HCT116 (cell line): ENCODE measurements around the gene PIGN.

ENCODE experiments used
- CEBPB ChIP-seq: IDR thresholded peaks from 2 replicates; pipeline ENCODE4 v1.6.1; 2012; ENCODE audit warnings: low read depth
- EGR1 ChIP-seq: IDR thresholded peaks from 2 replicates; pipeline ENCODE4 v1.6.1; 2012; ENCODE audit warnings: low read depth
- EZH2 ChIP-seq: fragments of 200-600 bp; sonication (generic); IDR thresholded peaks from 2 replicates; pipeline ENCODE4 v1.6.1; 2017; ENCODE audit warnings: antibody characterized with exemption, mixed run types
- JUND ChIP-seq: IDR thresholded peaks from 2 replicates; pipeline ENCODE4 v1.6.1; 2012
- POLR2A ChIP-seq: IDR thresholded peaks from 2 replicates; pipeline ENCODE4 v1.7.0; 2011; ENCODE audit warnings: borderline replicate concordance; ENCODE audit not compliant: insufficient read depth, insufficient read length; ENCODE audit errors: extremely low read depth
- POLR2AphosphoS5 ChIP-seq: IDR thresholded peaks from 2 replicates; pipeline ENCODE4 v1.6.1; 2011; ENCODE audit warnings: mild to moderate bottlenecking, low read depth, low read length, moderate library complexity
- RAD21 ChIP-seq: IDR thresholded peaks from 2 replicates; pipeline ENCODE4 v1.6.1; 2012; ENCODE audit warnings: low read depth, mild to moderate bottlenecking
- SIN3A ChIP-seq: IDR thresholded peaks from 2 replicates; pipeline ENCODE4 v1.6.1; 2012; ENCODE audit warnings: low read depth
- SRF ChIP-seq: IDR thresholded peaks from 2 replicates; pipeline ENCODE4 v1.6.1; 2012; ENCODE audit warnings: low read depth
- TCF7L2 ChIP-seq: IDR thresholded peaks from 2 replicates; pipeline ENCODE4 v1.7.0; 2011; ENCODE audit warnings: borderline replicate concordance, inconsistent platforms; ENCODE audit not compliant: insufficient read depth, insufficient read length; ENCODE audit errors: extremely low read depth
- ZNF274 ChIP-seq: fragments of 200-500 bp; sonication (Bioruptor generic); IDR thresholded peaks from 2 replicates; pipeline ENCODE4 v1.6.1; 2014; ENCODE audit warnings: mild to moderate bottlenecking, low read depth, low read length, inconsistent platforms
- TF ChIP-seq, protein P1 (sequence below): IDR thresholded peaks from 2 replicates; pipeline ENCODE4 v1.6.1; 2012
- TF ChIP-seq, protein P2 (sequence below), 3 experiments: fragments of 200-600 bp in 1 of 3; sonication (generic) in 1 of 3; IDR thresholded peaks in 2 of 3; conservative IDR thresholded peaks in 1 of 3; 2 replicates each; pipeline ENCODE4 v1.5.1; 2012 to 2017; ENCODE audit warnings: low read depth in 2 of 3, low read length in 2 of 3, antibody characterized with exemption in 1 of 3, borderline replicate concordance in 1 of 3, control low read depth in 1 of 3, mild to moderate bottlenecking in 1 of 3, mixed read lengths in 1 of 3, mixed run types in 1 of 3, moderate library complexity in 1 of 3; ENCODE audit not compliant: insufficient read depth in 1 of 3
- TF ChIP-seq, protein P3 (sequence below): IDR thresholded peaks from 2 replicates; pipeline ENCODE4 v1.6.1; 2011; ENCODE audit warnings: mild to moderate bottlenecking, low read length, moderate library complexity; ENCODE audit not compliant: insufficient replicate concordance; ENCODE audit errors: extremely low read depth

DNA sequence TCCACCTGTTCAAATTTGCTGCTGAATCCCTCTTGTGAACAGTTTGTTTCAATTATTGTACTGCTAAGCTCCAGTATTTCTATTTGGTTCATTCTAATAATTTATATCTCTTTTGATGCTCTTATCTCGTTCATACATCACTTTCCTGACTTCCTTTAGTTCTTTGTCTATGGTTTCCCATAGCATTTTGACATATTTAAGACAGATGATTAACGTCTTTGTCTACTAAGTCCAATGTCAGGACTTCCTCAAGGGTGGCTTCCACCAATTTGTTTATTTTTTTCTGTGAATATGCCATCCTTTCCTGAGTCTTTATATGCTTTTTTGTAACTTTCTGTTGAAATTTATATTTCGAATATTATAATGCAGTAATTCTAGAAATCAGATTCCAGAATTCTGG, 9.6 kb downstream of the PIGN start:
- TF ChIP-seq CEBPB (no peak), EZH2 (no peak), SRF (no peak), SIN3A (no peak), JUND (no peak), POLR2AphosphoS5 (no peak), RAD21 (no peak), POLR2A (no peak), ZNF274 (no peak), TCF7L2 (no peak), EGR1 (no peak)
- TF ChIP-seq, protein P1, sequence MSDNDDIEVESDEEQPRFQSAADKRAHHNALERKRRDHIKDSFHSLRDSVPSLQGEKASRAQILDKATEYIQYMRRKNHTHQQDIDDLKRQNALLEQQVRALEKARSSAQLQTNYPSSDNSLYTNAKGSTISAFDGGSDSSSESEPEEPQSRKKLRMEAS, result no peak
- TF ChIP-seq, protein P2, sequence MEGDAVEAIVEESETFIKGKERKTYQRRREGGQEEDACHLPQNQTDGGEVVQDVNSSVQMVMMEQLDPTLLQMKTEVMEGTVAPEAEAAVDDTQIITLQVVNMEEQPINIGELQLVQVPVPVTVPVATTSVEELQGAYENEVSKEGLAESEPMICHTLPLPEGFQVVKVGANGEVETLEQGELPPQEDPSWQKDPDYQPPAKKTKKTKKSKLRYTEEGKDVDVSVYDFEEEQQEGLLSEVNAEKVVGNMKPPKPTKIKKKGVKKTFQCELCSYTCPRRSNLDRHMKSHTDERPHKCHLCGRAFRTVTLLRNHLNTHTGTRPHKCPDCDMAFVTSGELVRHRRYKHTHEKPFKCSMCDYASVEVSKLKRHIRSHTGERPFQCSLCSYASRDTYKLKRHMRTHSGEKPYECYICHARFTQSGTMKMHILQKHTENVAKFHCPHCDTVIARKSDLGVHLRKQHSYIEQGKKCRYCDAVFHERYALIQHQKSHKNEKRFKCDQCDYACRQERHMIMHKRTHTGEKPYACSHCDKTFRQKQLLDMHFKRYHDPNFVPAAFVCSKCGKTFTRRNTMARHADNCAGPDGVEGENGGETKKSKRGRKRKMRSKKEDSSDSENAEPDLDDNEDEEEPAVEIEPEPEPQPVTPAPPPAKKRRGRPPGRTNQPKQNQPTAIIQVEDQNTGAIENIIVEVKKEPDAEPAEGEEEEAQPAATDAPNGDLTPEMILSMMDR (IDR thresholded peaks at IDR 0.05 in 2 of 3, conservative IDR thresholded peaks at IDR 0.05 in 1 of 3; ENCODE audit: borderline replicate concordance in 1 of 3, insufficient read depth in 1 of 3, low read depth in 2 of 3, low read length in 2 of 3), result no peak
- TF ChIP-seq, protein P3, sequence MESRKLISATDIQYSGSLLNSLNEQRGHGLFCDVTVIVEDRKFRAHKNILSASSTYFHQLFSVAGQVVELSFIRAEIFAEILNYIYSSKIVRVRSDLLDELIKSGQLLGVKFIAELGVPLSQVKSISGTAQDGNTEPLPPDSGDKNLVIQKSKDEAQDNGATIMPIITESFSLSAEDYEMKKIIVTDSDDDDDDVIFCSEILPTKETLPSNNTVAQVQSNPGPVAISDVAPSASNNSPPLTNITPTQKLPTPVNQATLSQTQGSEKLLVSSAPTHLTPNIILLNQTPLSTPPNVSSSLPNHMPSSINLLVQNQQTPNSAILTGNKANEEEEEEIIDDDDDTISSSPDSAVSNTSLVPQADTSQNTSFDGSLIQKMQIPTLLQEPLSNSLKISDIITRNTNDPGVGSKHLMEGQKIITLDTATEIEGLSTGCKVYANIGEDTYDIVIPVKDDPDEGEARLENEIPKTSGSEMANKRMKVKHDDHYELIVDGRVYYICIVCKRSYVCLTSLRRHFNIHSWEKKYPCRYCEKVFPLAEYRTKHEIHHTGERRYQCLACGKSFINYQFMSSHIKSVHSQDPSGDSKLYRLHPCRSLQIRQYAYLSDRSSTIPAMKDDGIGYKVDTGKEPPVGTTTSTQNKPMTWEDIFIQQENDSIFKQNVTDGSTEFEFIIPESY, result no peak
